T follicular helper cell (primary cell): ENCODE data around the gene MAPK8IP2.
"Not testable (repeated sequence)": the region's sequence is repeated elsewhere in the genome, so short reads cannot be mapped to it uniquely, and the experiment has no call there.

Source experiments
- DNase-seq: peaks from one replicate; pipeline ENCODE4 v3.0.0-alpha.2; 2020; ENCODE audit warnings: low read depth

MAPK8IP2 gene

DNA sequence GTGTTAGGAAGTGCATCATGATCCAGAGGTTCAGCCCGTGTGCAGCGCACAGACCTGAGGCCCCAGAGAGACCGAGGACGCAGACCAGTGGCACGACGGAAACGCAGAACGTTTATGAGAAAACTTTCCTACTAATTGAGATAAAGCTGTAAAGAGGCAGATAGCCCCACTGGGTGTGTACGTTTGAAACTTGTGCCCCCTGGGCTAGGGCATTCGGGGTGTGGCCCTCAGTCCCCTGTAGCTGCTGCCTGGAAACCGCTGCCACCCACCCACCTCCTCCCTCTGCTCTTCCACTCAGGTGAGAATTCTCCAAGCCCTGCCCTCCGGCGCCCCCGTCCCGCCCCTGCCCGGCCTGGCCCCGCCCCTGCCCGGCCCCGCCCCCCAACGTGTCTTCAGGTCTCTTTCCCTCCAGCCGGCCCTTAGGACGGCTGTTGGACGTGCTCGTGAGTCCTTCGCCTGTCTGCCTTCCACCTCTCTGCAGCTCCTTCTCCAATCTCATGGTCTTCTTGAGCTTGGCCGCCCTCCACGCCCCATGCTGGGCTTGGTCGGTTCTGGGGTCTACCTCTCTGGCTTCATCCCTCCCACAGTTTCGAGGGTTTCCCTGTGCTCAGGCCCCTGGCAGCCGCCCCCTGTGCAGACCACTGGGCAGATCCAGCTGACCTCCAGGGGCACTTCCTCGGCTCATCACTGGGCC, 12.1 kb downstream of the MAPK8IP2 start:
- no peak for DNase-seq

DNA sequence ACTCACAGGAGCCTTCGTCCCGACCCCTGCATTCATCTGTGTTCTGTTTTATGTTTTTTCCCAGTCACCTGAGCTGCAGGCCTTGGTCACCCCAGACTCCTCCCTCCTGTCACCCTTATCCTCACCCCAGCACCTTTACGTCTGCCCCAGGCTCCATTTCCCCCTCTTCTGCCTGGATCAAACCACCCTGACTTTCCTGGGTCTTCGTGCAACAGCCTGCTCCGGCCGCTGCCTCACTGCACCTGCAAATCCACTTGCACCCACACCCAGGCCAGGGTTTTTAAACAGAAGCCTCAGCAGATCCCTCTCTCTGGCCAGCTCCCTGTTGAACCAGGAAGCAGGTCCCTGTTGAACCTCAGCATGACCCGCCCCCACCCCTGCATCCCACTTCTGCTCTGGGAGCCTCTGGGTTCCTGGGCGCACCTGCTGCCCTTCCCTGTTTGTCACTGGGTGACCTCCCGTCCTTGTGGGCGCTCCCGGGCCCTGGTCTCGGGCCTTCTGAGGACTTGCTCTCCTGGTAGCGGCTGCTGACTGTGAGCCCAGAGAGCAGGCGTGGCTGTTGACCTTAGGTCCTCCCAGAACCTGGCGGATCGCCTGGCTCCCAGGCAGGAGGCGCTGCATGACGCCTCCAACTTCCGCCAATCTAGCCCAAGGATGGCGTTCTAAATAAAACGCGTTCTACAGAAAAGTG, 12.8 kb downstream of the MAPK8IP2 start:
- DNase-seq = no peak

- DNase-seq = not testable (repeated sequence)
Measured at GRCh38 chr22:50614296-50614695, 13.7 kb downstream of the MAPK8IP2 start.

DNA sequence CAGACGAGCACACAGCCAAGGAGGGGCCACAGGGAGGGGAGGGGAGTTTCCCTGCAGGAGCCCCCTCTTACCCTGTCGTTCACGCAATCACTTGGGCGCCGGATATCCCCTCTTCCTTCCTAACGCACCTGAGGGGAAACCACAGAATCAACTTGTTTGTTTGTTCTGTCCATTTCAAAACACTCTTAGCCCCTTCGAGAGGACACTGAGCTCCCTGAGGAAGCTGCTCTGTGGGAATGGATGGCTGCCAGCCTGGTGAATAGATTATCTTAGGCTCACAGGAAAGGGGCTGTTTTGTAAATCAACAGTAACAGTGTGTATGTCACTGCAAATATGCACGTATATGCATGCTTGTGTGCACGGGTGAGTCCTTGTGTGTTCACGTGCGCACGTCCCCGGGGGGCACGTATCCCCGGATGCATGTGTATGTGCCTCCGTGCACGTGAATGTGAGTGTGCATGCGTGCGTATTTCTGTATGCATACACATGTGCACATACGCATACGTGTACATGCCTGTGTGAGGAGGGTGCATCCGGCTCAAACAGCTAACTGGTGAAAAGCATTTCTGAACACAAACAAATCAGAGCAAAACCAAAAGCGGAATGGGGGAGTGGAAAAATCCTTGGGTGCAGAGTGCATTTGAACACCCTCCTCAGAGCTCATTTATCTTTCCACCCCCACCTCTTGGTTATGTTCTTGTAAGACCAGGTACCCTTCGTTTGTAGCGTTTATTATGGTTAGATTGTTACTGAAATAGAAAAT, 20.2 kb downstream of the MAPK8IP2 start:
- DNase-seq = peak; percentile 87

GRCh38 chr22:50621356-50621880, 20.8 kb downstream of the MAPK8IP2 start:
- no peak for DNase-seq

DNA sequence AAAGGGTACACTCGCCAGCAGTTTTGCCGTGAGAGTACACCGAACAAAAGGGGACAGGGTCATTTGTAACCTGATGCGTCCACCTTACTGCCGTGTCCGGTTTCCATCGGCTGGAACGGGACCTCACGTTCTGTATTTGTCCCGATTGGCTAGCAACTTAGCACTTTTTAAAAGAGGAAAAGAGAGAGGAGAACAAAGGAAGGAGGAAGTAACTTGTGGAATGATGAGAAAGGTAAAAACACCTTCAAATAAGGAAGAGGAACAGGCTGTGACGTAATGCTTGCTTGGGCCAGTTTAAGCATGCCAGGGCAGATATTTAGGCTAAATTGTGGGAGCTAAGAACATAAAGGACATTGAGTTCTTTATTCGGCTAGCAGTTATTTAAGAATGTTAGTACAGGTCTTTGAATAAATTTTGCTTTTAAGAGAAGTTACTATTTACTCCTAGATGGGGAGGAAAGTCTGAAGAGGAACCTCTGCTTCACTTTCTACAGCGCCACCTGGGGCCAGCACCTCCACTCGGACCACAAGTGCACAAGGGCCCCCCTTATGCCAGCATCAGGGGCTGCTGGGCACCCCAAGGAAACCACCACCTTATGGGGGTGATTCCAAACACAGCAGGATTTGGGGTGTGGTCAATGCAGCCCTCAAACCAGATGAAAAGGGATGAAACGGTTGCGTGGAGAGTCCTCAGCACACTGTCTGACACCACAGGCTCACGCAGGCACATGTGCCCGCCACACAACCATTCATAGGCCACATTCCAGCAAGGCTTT, 21.5 kb downstream of the MAPK8IP2 start:
- no peak for DNase-seq

DNA sequence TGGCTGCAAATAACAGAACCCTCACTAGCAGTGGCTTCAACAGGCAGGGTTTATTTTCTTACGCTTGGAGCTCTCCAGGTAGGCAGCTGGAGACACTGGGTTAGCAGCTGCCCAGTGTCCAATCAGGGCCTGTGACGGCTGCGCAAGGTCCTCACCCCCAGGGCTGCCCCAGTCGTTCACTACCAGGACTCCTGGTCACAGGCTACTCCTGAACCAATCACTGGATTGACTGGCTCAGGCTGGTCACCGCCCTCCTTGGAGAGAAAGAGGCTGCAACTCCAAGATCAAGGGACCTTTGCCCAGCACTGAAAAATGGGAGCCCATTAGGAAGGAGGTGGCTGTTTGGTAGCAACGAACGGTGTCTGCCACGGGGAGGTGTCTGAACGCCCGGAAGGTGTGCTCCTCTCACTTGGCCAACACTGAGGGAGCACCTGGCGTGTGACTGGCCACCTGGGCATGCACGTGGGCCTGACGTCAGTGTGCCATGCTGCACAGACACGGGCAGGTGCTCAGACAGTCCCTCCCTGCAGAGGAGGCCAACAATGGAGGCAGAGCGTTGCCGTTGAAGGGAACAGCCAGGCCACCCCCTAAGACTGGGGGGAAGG, 22.2 kb downstream of the MAPK8IP2 start:
- DNase-seq = no peak

- DNase-seq = no peak
Measured at GRCh38 chr22:50624347-50625130, 23.9 kb downstream of the MAPK8IP2 start.

- DNase-seq = no peak
Measured at GRCh38 chr22:50625131-50625567, 24.6 kb downstream of the MAPK8IP2 start.

DNA sequence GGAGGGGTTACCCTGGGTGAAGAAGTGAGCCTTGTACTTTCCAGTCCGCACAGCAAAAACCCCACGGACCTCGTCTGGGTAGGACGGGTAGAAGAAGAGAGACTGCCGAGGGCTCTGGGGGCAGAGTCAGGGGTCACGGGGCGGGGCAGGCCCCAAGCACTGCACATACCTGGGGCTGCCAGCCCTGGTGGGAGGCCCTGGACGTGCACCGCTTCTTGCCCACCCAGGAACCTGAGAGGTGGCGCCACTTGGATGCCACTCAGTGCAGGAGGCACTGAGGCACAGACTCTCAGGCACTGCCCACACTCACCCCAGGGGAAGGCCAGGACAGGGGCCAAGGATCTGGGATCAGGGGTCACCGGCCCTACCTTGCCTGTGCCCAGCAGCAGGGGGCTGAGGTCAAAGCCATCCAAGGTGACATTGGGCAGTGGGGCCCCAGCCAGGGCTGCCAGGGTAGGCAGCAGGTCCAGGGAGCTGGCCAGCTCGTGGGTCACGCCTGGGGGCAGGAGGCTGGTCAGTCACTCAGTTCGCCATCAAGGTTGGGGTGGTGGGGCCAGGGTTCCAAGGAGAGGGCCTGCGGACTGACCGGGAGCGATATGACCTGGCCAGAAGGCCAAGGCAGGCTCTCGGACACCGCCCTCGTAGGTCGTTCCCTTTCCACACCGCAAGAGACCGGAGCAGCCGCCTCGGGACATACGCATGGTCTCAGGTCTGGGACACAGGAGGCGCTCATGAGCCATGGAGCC, 25.1 kb downstream of the MAPK8IP2 start:
- DNase-seq = no peak

GRCh38 chr22:50626314-50626849, 25.8 kb downstream of the MAPK8IP2 start:
- no peak for DNase-seq

- DNase-seq = no peak
Measured at GRCh38 chr22:50626850-50627641, 26.5 kb downstream of the MAPK8IP2 start.

DNA sequence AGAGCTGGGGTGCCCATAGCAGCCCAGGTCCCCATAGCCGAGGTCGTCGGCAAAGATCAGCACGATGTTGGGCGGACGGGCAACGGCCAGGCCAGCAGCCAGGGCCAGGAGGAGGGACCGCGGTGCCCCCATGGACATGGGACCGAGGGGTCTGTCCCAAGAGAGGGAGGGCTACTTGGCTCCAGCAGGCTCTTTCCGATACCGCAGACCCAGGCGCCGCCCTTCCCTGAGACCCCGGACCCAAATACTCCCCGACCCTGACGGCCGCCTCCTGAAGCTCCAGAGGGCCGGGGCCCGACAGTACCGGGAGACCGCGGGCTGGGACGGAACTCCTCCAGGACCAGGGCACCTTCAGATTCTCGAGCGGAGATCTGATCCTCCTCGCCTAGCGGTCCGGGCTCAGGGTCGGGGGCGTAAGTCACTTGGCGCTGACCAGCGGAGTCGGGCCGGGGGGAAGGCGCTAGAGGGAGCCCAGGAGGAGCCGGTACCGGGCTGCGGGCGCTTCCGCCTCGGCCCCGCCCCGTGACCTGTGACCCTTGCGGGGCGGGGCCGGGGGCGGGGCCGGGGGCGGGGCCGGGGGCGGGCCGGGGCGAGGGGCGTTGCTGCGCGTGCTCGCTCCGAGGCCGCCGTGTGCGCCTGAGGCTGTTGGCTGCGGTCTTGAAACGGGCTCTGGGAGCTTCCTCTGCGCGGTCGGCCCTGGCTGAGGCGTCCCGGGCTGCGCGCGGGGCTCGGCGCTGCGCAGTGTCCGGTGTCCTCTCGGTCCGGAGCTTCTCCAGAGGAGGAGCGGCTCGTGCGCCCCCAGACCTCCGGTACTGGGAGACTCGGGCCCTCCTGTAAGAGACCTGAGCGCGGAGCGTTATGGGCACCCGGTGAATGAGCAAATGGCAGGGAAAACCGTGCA, 27.3 kb downstream of the MAPK8IP2 start, which contains the start of gene ARSA:
Gene ARSA (minus strand): TSS at position 511 of the 901 bp plus-strand sequence. CDS start 373 bp downstream, at position 138.
- DNase-seq = peak; percentile 65

GRCh38 chr22:50628543-50629134, 28.0 kb downstream of the MAPK8IP2 start:
- DNase-seq = no peak

DNA sequence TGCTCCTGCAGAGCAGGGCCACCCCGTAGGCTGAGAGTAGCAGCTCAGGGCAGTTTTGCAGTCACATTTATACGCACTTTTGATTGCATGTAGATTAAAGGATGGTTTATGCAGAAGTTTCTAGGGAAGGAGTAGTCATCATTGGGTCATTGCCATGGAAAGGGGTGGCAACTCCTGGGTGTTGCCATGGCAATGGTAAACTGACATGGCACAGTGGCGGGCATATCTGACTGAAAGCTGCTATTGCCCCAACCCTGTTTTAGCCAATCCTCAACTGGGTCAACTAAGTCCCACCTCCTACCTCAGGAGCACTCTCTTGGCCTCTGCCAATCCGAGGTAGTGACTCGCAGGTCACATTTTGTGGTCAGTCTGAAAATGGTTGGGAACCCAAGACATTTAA, 29.8 kb downstream of the MAPK8IP2 start:
- DNase-seq = no peak

DNA sequence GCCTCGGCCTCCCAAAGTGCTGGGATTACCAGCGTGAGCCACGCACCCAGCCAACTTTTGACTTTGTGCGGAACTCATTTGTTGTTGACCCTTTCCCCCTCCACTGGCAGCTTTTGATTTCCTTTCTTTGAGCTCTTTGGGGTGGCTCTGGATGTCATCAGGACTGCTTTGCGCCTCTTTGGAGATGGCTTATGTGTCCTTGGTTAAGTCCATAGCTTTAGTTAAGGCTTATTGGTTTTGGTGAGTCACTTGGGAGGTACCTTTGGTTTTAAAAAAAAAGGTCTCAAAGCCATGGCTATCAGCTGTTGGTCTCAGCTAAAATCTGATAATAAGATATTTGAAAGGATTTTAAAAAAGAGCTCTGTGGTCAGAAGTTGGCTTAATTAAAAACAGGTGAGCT, 32.5 kb downstream of the MAPK8IP2 start:
- no peak for DNase-seq

DNA sequence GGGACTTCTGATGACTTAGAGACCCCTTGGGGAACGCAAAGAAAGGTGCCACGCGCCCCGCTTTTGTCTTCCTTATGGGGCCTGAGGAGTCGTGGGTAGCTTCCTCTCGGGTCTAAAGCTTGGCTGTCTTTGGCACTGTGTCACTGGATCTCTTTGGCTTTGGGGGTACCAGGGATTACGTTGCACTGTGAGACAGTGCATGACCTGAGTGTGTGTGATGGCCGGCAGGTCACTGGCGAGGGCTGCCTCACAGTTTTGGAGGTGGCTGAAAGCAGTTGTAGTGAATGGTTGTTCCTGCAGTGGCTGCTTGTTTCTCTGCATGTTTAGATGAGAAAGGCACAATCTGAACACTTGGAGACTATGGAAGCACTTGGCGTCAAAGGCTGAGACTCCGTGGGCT, 33.2 kb downstream of the MAPK8IP2 start:
- no peak for DNase-seq
